Sigmoid colon (tissue), 4 donors: ENCODE results near the gene FRMPD4.

ENCODE experiments used
- EP300 ChIP-seq, 4 donors: sonication (generic); formaldehyde crosslinking; IDR thresholded peaks; one replicate each; pipeline ENCODE4 v1.6.1; 2017; ENCODE audit warnings: antibody characterized with exemption in 4 of 4
- POLR2A ChIP-seq, 2 donors: fragments of 450-650 bp; IDR thresholded peaks; one replicate each; pipeline ENCODE4 v1.6.1; 2016; ENCODE audit warnings: antibody characterized with exemption in 2 of 2, mild to moderate bottlenecking in 2 of 2, moderate library complexity in 2 of 2
- POLR2AphosphoS5 ChIP-seq, 4 donors: sonication (generic); formaldehyde crosslinking; IDR thresholded peaks; one replicate each; pipeline ENCODE4 v1.6.1; 2017; ENCODE audit warnings: antibody characterized with exemption in 4 of 4
- TF ChIP-seq, protein P1 (sequence below), 4 experiments: fragments of 450-650 bp in 3 of 4; fragments of 200-600 bp in 1 of 4; IDR thresholded peaks; one replicate each; pipeline ENCODE4 v1.5.1; 2016 to 2019; ENCODE audit warnings: antibody characterized with exemption in 4 of 4, mild to moderate bottlenecking in 3 of 4, moderate library complexity in 2 of 4

DNA sequence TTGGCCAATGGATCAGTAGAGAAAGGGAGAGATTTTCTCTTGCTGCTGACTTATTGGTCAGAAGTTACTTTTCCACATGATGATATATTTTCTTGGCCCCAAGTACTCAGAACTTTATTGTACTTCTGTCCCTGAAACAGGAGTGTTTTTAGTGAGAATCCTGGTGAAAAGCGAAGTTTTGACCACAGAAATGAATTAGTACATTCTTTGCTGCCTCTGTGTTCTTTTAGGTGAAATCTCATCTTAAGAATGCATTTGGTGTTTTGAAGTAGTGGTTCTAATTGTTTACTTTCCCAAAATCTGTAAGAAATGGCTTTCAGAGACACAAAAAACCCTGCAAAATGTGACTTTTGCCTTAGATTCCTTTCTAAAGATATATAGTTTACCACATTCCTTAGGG is 240.4 kb downstream of the FRMPD4 start:
- TF ChIP-seq, protein P1, sequence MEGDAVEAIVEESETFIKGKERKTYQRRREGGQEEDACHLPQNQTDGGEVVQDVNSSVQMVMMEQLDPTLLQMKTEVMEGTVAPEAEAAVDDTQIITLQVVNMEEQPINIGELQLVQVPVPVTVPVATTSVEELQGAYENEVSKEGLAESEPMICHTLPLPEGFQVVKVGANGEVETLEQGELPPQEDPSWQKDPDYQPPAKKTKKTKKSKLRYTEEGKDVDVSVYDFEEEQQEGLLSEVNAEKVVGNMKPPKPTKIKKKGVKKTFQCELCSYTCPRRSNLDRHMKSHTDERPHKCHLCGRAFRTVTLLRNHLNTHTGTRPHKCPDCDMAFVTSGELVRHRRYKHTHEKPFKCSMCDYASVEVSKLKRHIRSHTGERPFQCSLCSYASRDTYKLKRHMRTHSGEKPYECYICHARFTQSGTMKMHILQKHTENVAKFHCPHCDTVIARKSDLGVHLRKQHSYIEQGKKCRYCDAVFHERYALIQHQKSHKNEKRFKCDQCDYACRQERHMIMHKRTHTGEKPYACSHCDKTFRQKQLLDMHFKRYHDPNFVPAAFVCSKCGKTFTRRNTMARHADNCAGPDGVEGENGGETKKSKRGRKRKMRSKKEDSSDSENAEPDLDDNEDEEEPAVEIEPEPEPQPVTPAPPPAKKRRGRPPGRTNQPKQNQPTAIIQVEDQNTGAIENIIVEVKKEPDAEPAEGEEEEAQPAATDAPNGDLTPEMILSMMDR (IDR thresholded peaks at IDR 0.05), result no peak
- TF ChIP-seq POLR2A (IDR thresholded peaks at IDR 0.05) (no peak), POLR2AphosphoS5 (IDR thresholded peaks at IDR 0.05) (no peak), EP300 (IDR thresholded peaks at IDR 0.05) (no peak)
